Erythroblast (primary cell): ENCODE measurements around the gene G0S2.

Experiments
- DNase-seq, 2 experiments: peaks; one replicate each; lab custom pipeline; 2025; lab: John Stamatoyannopoulos, UW
- GATA1 ChIP-seq: IDR thresholded peaks from 2 replicates; pipeline ENCODE4 v1.6.1; 2011; ENCODE audit warnings: low read depth, mild to moderate bottlenecking, control low read depth, low read length, moderate library complexity
- POLR2A ChIP-seq: IDR thresholded peaks from 2 replicates; pipeline ENCODE4 v1.6.1; 2011; ENCODE audit warnings: mild to moderate bottlenecking, low read length

Gene G0S2

DNA sequence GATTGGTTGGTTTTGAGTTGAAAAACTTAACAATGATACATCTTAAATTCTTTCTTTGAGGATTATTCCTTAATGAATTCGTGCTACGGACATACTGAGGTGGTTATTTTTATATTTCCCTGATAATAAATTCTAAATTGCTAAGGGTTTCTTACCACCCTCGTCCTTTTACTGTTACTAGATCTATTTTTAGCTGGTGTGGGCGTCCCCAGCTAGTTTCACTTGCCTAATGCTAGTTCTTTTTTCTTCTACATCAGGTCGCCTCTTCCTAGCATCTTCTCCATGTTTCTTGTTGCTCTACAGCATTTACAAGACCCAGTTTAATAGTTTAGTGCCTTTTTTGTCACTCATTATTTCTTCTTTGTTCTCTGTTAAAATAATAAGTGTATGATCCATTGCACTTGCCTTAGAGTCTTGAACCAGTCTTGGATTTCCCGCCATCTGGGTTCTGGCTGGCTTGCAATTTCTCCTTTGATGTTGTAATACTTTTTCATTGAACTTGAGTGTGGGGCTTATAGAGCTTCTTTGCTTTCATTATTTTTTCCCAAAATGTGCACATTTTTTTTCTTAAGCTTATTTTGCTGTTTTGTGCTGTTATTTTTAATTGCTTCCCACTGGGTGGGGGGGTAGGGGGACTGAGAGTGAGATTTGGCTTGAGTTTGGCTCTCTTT, 28.8 kb downstream of the G0S2 start:
- DNase-seq = no peak
- TF ChIP-seq POLR2A (no peak), GATA1 (no peak)

DNA sequence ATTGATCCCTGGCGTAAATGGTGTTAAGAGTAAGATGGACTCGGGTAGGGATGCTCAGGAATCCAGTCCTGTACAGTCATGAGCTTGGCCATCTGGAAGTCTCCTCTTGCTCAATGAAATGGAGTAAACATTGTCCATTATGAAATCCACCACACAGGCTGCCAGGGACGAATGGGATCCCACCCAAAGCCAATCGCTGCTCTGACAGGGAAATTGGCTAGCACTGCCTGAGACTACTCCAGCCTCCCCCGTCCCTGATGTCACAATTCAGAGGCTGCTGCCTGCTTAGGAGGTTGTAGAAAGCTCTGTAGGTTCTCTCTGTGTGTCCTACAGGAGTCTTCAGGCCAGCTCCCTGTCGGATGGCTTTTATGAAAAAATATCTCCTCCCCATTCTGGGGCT, 29.4 kb downstream of the G0S2 start, which contains the start of gene HSD11B1:
Gene HSD11B1 (plus strand): TSS at position 263 of the 400 bp plus-strand sequence. CDS start 97 bp downstream, at position 360.
- no peak for DNase-seq
- no peak for TF ChIP-seq GATA1
- no peak for TF ChIP-seq POLR2A

DNA sequence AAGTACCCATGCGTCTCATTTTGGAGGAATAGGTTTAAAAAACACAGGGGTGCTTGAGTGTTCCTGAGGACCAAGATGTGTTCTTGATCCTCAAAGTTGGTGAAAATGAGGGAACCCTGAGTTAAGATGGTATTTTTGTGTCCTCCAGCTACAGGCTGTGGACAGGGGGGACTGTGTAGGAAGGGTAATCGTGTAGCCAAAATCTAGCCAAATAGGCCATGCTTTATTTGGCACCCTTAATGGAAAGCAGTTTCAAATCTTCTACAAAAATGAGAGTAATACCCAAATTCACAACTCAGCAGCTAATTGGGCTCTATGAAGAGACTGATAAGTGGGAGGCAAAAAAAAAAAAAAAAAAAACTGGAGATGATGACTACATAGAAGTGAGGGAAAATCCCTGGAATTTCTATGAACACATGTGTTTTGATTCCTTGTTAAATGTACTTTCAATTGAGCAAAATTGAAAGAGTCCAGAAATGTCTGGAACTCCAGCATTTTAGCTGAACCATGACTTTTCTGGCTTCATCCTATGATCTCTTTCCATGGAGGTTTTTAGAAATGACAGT, 29.9 kb downstream of the G0S2 start:
- TF ChIP-seq POLR2A (no peak), GATA1 (no peak)
- DNase-seq = no peak

DNA sequence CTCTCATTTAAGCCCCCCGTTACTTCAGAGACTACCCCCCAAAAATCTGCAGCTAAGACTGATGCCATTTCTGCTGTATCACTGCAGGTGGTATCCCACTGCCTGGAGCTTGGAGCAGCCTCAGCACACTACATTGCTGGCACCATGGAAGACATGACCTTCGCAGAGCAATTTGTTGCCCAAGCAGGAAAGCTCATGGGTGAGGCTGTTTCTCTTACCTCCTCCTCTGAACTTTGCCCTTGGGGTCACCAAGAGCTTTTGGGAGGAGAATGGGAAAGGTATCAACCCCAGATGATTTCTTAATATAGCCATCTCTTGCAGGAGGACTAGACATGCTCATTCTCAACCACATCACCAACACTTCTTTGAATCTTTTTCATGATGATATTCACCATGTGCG, 31.4 kb downstream of the G0S2 start:
- TF ChIP-seq GATA1 (no peak), POLR2A (no peak)
- DNase-seq = no peak

DNA sequence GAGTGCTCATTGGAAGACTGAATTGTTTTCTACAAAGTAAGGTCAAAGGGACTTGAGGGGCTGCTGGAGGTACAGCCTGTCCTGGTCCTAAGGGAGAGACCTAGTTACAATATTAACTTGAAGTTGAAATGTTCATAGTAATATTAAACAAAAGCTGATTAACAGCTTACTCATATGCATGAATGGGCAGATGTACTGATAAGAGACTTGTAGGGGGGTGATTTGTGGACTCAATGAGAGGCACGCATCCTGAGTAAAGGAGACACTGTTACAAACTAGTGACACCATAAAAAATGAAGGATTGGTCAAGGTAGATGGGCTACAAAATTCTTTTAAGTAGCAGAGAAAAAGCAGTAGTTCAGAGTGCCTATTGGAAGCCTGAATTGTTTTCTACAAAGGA, 32.1 kb downstream of the G0S2 start:
- no peak for DNase-seq
- TF ChIP-seq POLR2A (no peak), GATA1 (no peak)

DNA sequence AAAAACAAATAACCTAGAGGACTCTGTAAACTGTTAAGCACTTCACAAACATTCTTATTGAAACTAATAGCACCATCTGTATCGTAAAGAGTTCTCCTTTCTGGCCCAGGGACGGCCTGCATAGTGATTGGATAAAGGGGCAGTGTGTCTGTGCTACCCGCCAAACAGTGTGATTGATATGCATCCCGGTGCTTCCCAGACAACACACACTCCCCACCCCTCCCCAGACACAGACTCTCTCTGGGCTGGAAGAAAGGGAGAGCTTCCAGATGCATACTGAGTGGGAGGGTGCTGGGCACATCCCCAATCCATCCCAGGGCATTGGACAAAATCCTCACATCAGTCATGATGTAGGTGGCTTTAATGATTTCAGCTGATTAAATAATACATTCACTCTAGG, 33.1 kb downstream of the G0S2 start:
- TF ChIP-seq POLR2A = no peak
- TF ChIP-seq GATA1 = no peak
- DNase-seq = no peak

DNA sequence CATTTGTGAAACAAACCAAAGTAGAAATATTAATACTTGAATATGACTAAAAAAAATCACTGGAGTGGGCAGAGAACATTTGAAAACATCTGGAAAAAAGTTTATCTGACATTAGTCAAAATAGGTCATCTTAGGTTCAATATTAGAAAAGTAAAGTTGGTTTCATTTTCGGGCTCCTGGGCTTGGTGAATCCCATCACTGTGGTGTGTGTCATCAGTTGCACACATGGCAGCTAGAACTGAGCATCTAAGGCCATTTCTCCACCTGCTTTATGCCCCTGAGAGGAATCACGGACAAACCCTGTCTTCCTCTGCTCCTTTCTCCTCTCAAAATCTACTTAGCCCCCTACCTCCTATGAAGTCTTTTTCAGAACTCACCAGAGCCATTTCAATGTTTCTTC, 34.9 kb downstream of the G0S2 start:
- DNase-seq = no peak
- TF ChIP-seq GATA1 = no peak
- no peak for TF ChIP-seq POLR2A

DNA sequence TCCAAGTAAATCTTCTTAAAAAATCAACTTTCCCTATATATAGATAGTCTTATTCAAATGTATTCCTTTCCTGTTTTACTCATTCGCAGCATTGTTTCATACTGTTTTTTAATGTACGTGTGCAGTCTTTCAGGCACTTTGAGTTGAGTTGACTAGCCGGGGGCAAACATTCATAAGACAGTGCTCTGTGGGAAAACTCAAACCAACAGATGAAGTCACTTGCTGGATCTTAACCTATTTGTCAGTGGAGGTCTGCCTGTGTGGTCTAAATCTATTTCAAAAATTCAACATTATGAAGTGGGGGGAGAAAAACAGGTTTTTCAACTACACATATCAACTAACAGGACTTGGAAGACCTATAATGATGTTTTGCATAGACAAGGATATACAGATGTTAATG, 35.6 kb downstream of the G0S2 start:
- no peak for DNase-seq
- TF ChIP-seq GATA1 (no peak), POLR2A (no peak)

DNA sequence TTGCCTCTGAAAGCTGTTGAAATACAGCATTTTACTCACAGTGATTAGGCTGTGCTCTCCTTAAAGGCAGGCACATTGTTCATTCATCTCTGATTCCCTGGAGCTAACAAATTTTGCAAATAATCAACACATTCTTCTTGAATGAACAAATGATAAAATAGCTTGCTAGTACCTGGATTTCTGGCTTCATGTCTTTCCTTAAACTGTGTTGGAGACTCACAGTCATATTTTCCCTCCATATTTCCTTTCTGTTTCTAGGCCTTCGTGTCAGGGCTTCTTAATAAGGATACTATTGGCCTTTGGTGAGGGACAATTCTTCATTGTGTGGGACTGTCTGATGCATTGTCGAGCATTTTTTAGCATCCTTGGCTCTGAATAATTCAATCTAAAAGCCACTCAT, 39.1 kb downstream of the G0S2 start:
- no peak for DNase-seq
- TF ChIP-seq GATA1 (no peak), POLR2A (no peak)

DNA sequence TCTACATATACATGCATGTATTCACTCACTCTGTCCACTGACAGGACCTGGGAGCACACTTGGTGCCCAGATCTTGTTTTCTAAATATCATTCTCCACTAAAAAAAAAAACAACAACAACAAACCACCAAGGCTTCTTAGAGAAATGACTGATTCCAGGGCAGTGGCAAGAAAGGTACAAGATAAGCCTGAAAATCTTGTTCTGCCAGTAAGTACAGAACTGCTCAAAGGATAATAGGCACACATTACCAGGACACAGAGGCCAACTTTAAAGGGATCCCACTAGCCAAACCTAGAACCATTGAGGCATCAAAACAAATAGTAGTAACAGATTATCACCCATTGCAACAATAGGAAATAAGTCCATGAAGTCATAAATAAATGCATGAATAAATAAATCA, 40.1 kb downstream of the G0S2 start:
- DNase-seq = no peak
- TF ChIP-seq POLR2A = no peak
- TF ChIP-seq GATA1 = no peak

DNA sequence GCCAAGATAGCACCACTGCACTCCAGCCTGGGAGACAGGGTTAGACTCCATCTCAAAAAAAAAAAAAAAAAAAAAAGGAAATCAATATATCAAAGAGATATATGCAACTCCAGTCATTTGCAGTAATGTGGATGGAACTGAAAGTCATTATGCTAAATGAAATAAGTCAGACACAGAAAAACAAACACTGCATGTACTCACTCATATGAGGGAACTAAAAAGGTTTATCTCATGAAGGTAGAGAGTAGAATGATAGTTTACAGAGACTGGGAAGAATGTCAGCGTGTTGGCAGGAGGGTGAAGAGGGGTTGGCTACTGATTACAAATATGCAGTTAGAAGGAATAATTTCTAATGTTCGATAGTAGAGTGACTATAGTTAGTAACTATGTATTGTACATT, 42.6 kb downstream of the G0S2 start:
- TF ChIP-seq POLR2A (no peak), GATA1 (no peak)

DNA sequence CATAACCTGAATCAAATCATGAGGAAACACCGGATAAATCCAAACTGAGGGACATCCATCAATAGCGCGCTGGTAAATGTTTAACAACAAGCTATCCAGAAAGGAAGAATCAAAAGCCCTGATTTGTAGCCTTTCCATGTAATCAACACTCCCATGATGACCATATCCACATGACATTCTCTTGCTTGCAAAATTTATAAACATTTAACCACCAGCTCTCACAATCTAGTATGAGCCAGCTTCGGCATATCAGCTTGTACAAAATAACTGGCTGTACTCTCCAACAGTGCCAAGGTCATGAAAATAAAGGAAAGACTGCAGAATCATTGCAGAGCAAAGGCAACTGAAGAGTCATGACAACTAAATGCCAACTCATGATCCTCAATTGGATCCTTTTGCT, 45.1 kb downstream of the G0S2 start:
- TF ChIP-seq POLR2A = no peak
- TF ChIP-seq GATA1 = no peak
- peak in 1 of 2 experiments; percentile 7 for DNase-seq

More for the DNA sequence above, 42.6 kb downstream of the G0S2 start:
- no peak for DNase-seq

DNA sequence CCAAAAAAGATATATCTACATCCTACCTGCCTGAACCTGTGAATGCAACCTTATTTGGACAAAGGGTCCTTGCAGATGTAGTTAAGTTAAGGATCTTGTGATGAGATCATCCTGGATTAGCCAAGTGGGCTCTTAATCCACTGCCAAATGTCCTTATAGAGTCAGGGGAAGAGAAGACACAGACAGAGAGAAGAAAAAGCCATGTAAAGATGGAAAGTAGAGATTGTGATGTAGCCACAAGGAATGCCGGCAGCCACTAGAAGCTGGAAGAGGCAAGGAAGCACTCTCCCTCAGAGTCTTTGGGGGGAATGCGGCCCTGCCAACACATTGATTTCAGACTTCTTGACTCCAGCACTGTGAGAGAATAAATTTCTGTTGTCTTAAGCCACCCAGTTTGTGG, 45.6 kb downstream of the G0S2 start:
- no peak for TF ChIP-seq GATA1
- no peak for TF ChIP-seq POLR2A
- no peak for DNase-seq

DNA sequence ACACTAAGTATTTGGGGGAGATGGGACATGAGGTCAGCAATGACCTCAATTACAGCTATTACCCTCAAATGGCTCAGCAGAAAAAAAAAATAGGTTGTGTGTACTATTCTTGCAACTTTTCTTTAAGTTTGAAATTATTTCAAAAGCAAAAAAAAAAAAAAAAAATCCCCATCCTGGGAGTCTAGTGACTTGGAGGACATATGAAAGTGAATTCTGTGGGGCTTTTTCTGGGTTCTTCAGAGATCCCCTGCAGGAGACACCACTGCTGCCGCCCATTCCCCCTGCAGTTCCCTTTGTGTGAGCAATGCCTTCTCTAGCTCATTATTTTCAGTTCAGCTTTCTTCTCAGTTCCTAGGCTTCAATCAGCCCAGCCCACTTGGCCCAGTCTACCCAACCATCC, 46.1 kb downstream of the G0S2 start:
- DNase-seq = no peak

DNA sequence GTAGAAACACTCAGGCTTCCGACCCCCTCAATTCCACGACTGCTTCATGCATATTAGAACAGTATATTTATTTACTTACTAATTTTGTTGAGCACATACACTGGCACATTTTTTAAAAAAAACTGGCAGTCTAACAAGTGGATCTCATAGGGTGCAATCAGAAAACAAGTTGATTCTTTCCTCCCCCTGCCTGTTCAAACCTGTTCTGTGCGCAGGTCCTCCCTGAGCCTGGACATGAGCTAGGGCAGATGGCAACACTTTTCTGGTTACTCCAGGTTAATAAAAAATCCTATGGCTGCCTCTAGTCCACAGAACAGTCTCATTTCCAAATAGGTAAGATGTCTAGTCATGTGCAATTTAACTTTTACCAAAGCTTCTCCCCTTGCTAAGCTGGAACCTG, 48.1 kb downstream of the G0S2 start:
- no peak for DNase-seq
- TF ChIP-seq GATA1 = no peak
- no peak for TF ChIP-seq POLR2A

More for the DNA sequence above, 46.1 kb downstream of the G0S2 start:
- no peak for TF ChIP-seq GATA1
